Measurements from ENCODE around the gene LRRC28. TPM values are rescaled to one million over a fixed set of nuclear protein-coding genes. Genes with fewer than 3 reads are reported as not detected.

Gene LRRC28
- polyA plus RNA-seq, 3 donors from 2014 or later: 27.3 to 30.5 (median 27.7) TPM

- H3K4me3 Mint-ChIP-seq: no peak overlapping the region
- H3K9me3 Mint-ChIP-seq: no peaks in the 10 kb centered on the region
- DNase-seq: no peak
- no peaks in the 10 kb centered on the region for H3K36me3 Mint-ChIP-seq
- H3K27ac Mint-ChIP-seq: no peak overlapping the region
- H3K27me3 Mint-ChIP-seq (ENCODE audit: low read depth in 3 of 3): peaks cover under 1 to 6% (median 3%) of the 10 kb centered on the region in 3 donors
- H3K4me1 Mint-ChIP-seq: no peaks in the 10 kb centered on the region
Measured at GRCh38 chr15:99407716-99408115, 156.4 kb downstream of the LRRC28 start.

- no peaks in the 10 kb centered on the region for H3K4me1 Mint-ChIP-seq
- no peak overlapping the region for H3K27ac Mint-ChIP-seq
Measured at GRCh38 chr15:99408236-99409096, 157.2 kb downstream of the LRRC28 start.

GRCh38 chr15:99409097-99409473 is 157.8 kb downstream of the LRRC28 start:
- Mint-ChIP-seq H3K4me3 (no peak overlapping the region), H3K36me3 (no peaks in the 10 kb centered on the region), H3K27me3 (ENCODE audit: low read depth in 3 of 3) (peaks cover 0 to 6% (median 3%) of the 10 kb centered on the region in 3 donors), H3K27ac (no peak overlapping the region), H3K4me1 (no peaks in the 10 kb centered on the region), H3K9me3 (no peaks in the 10 kb centered on the region)
- no peak for DNase-seq

More at GRCh38 chr15:99408236-99409096, 157.2 kb downstream of the LRRC28 start:
- Mint-ChIP-seq H3K27me3 (ENCODE audit: low read depth in 3 of 3) (peaks cover 0 to 6% (median 3%) of the 10 kb centered on the region in 3 donors), H3K36me3 (no peaks in the 10 kb centered on the region), H3K9me3 (no peaks in the 10 kb centered on the region), H3K4me3 (no peak overlapping the region)
- DNase-seq: no peak

GRCh38 chr15:99409560-99409959 is 158.3 kb downstream of the LRRC28 start:
- DNase-seq: no peak
- Mint-ChIP-seq H3K4me1 (no peaks in the 10 kb centered on the region), H3K9me3 (no peaks in the 10 kb centered on the region), H3K36me3 (no peaks in the 10 kb centered on the region), H3K4me3 (no peak overlapping the region), H3K27me3 (ENCODE audit: low read depth in 3 of 3) (peaks cover 2 to 6% (median 3%) of the 10 kb centered on the region in 3 donors), H3K27ac (no peak overlapping the region)

GRCh38 chr15:99410477-99410876 is 159.2 kb downstream of the LRRC28 start:
- no peak for DNase-seq
- H3K27ac Mint-ChIP-seq: no peak overlapping the region
- no peak overlapping the region for H3K4me3 Mint-ChIP-seq
- H3K9me3 Mint-ChIP-seq: no peaks in the 10 kb centered on the region
- no peaks in the 10 kb centered on the region for H3K36me3 Mint-ChIP-seq
- H3K27me3 Mint-ChIP-seq (ENCODE audit: low read depth in 3 of 3): peaks cover 2 to 6% (median 3%) of the 10 kb centered on the region in 3 donors
- H3K4me1 Mint-ChIP-seq: no peaks in the 10 kb centered on the region

- DNase-seq: no peak
- Mint-ChIP-seq H3K4me3 (no peak overlapping the region), H3K4me1 (no peaks in the 10 kb centered on the region), H3K36me3 (no peaks in the 10 kb centered on the region), H3K9me3 (no peaks in the 10 kb centered on the region), H3K27ac (no peak overlapping the region), H3K27me3 (ENCODE audit: low read depth in 3 of 3) (peaks cover 3 to 6% (median 4%) of the 10 kb centered on the region in 3 donors)
Measured at GRCh38 chr15:99411234-99411633, 160.0 kb downstream of the LRRC28 start.

GRCh38 chr15:99412082-99412481 is 160.8 kb downstream of the LRRC28 start:
- no peak overlapping the region for H3K4me3 Mint-ChIP-seq
- no peaks in the 10 kb centered on the region for H3K36me3 Mint-ChIP-seq
- no peak for DNase-seq
- H3K4me1 Mint-ChIP-seq: no peaks in the 10 kb centered on the region
- H3K9me3 Mint-ChIP-seq: no peaks in the 10 kb centered on the region
- H3K27me3 Mint-ChIP-seq (ENCODE audit: low read depth in 3 of 3): peaks cover 2 to 4% (median 3%) of the 10 kb centered on the region in 3 donors
- H3K27ac Mint-ChIP-seq: no peak overlapping the region

- no peak for DNase-seq
- no peak overlapping the region for H3K4me3 Mint-ChIP-seq
- H3K27me3 Mint-ChIP-seq (ENCODE audit: low read depth in 3 of 3): peaks cover 2 to 4% (median 3%) of the 10 kb centered on the region in 3 donors
- no peaks in the 10 kb centered on the region for H3K4me1 Mint-ChIP-seq
- no peaks in the 10 kb centered on the region for H3K36me3 Mint-ChIP-seq
- H3K9me3 Mint-ChIP-seq: no peaks in the 10 kb centered on the region
- no peak overlapping the region for H3K27ac Mint-ChIP-seq
Measured at GRCh38 chr15:99412626-99413025, 161.3 kb downstream of the LRRC28 start.

- peaks cover 0 to 2% (median 0%) of the 10 kb centered on the region in 6 donors for H3K9me3 Mint-ChIP-seq
- DNase-seq: no peak
- H3K27ac Mint-ChIP-seq: no peak overlapping the region
- no peaks in the 10 kb centered on the region for H3K4me1 Mint-ChIP-seq
- H3K27me3 Mint-ChIP-seq (ENCODE audit: low read depth in 3 of 3): peaks cover 0 to 4% (median 3%) of the 10 kb centered on the region in 3 donors
- no peaks in the 10 kb centered on the region for H3K36me3 Mint-ChIP-seq
- H3K4me3 Mint-ChIP-seq: no peak overlapping the region
Measured at GRCh38 chr15:99413955-99414754, 162.9 kb downstream of the LRRC28 start.

GRCh38 chr15:99414755-99415731 is 163.8 kb downstream of the LRRC28 start:
- peaks cover 0 to 4% (median 3%) of the 10 kb centered on the region in 3 donors for H3K27me3 Mint-ChIP-seq (ENCODE audit: low read depth in 3 of 3)
- no peak for DNase-seq
- no peaks in the 10 kb centered on the region for H3K36me3 Mint-ChIP-seq
- no peaks in the 10 kb centered on the region for H3K4me1 Mint-ChIP-seq
- no peak overlapping the region for H3K27ac Mint-ChIP-seq
- peaks cover 0 to 2% (median 0%) of the 10 kb centered on the region in 6 donors for H3K9me3 Mint-ChIP-seq
- no peak overlapping the region for H3K4me3 Mint-ChIP-seq

- H3K36me3 Mint-ChIP-seq: no peaks in the 10 kb centered on the region
- H3K27me3 Mint-ChIP-seq (ENCODE audit: low read depth in 3 of 3): peaks cover 0 to 4% (median 2%) of the 10 kb centered on the region in 3 donors
- no peak for DNase-seq
- peaks cover 0 to 2% (median 0%) of the 10 kb centered on the region in 6 donors for H3K9me3 Mint-ChIP-seq
- H3K4me1 Mint-ChIP-seq: peaks cover 0 to 3% of the 10 kb centered on the region in 2 donors
- H3K4me3 Mint-ChIP-seq: no peak overlapping the region
- H3K27ac Mint-ChIP-seq: no peak overlapping the region
Measured at GRCh38 chr15:99416191-99417188, 165.2 kb downstream of the LRRC28 start.

- Mint-ChIP-seq H3K27me3 (ENCODE audit: low read depth in 3 of 3) (peaks cover 0 to 4% (median 0%) of the 10 kb centered on the region in 3 donors), H3K4me3 (no peak overlapping the region), H3K4me1 (peaks cover 6 to 14% of the 10 kb centered on the region in 2 donors), H3K36me3 (no peaks in the 10 kb centered on the region), H3K9me3 (peaks cover 0 to 2% (median under 1%) of the 10 kb centered on the region in 6 donors), H3K27ac (no peak overlapping the region)
- DNase-seq: no peak
Measured at GRCh38 chr15:99421172-99421656, 169.9 kb downstream of the LRRC28 start.
